Endothelial cell of umbilical vein (primary cell): ENCODE results near the gene XRCC6. TPM values are rescaled to one million over a fixed set of nuclear protein-coding genes. Genes with fewer than 3 reads are reported as not detected.

ENCODE experiments used
- BruUV-seq: library from RNA; stranded (reverse); fragments of 400-500 nt; replicated peaks from 2 replicates; lab custom pipeline; 2021; lab: Mats Ljungman, UMichigan
- CTCF ChIA-PET: fragments of 300-600, 350-600 bp; sonication (Branson Sonifier 250); formaldehyde crosslinking; loops from one replicate; lab custom pipeline; 2021; ENCODE audit warnings: antibody characterized with exemption, inconsistent platforms; lab: Charles Lee
- POLR2A ChIA-PET: fragments of 300-600, 350-600 bp; sonication (Branson Sonifier 250); formaldehyde crosslinking; loops from one replicate; lab custom pipeline; 2021; ENCODE audit warnings: antibody characterized with exemption, inconsistent platforms; lab: Charles Lee
- DNase-seq: peaks from one replicate; pipeline ENCODE4 v3.0.0-alpha.2; 2011; ENCODE audit warnings: low read depth, low spot score
- FAIRE-seq: peaks from 2 replicates; lab custom pipeline; 2011; peaks lifted over from hg19 to GRCh38; lab: Jason Lieb, UNC
- H2AFZ ChIP-seq: 2 replicates; pipeline ENCODE4 v1.6.0; 2012; ENCODE audit warnings: low read depth, low read length, control low read depth, inconsistent platforms
- H3K27ac ChIP-seq: 2 replicates; pipeline ENCODE4 v1.5.1; 2011; ENCODE audit warnings: low read depth, mild to moderate bottlenecking, control low read depth, low read length, moderate library complexity; ENCODE audit not compliant: insufficient read depth
- H3K27me3 ChIP-seq, 2 experiments: 2 replicates each; pipeline versions ENCODE4 v1.6.0 to v1.6.1; 2011; ENCODE audit warnings: low read length in 2 of 2, mixed read lengths in 1 of 2; ENCODE audit not compliant: control insufficient read depth in 2 of 2, insufficient read depth in 2 of 2
- H3K36me3 ChIP-seq, 2 experiments: 2 replicates in 1 of 2; 3 replicates in 1 of 2; pipeline ENCODE4 v1.5.1; 2011; ENCODE audit warnings: low read length in 2 of 2, mild to moderate bottlenecking in 1 of 2, moderate library complexity in 1 of 2; ENCODE audit not compliant: control insufficient read depth in 2 of 2, insufficient read depth in 2 of 2; ENCODE audit errors: extremely low read depth in 1 of 2
- H3K4me1 ChIP-seq: 3 replicates; pipeline ENCODE4 v1.5.1; 2011; ENCODE audit warnings: mild to moderate bottlenecking, low read length; ENCODE audit not compliant: control insufficient read depth, insufficient read depth; ENCODE audit errors: extremely low read depth
- H3K4me2 ChIP-seq: 2 replicates; pipeline ENCODE4 v1.6.1; 2011; ENCODE audit warnings: low read length, control low read depth, mixed read lengths; ENCODE audit not compliant: insufficient read depth
- H3K4me3 ChIP-seq, 3 experiments: fragments of 200-600 bp in 1 of 3; sonication (generic), shearing (Covaris generic) in 1 of 3; replicated peaks in 1 of 3; 2 replicates each; pipeline ENCODE4 v1.5.1; 2011 to 2016; ENCODE audit warnings: control low read depth in 3 of 3, low read length in 3 of 3, mild to moderate bottlenecking in 2 of 3, inconsistent platforms in 1 of 3, low read depth in 1 of 3, moderate library complexity in 1 of 3; ENCODE audit not compliant: insufficient read depth in 1 of 3
- H3K79me2 ChIP-seq: 2 replicates; pipeline ENCODE4 v1.6.0; 2012; ENCODE audit warnings: low read length, inconsistent platforms; ENCODE audit not compliant: control insufficient read depth, insufficient read depth
- H3K9ac ChIP-seq: replicated peaks from 2 replicates; pipeline ENCODE3; 2011; ENCODE audit warnings: low read length, control low read depth; ENCODE audit not compliant: insufficient read depth; ENCODE audit errors: extremely low read depth
- H3K9me1 ChIP-seq: replicated peaks from 3 replicates; pipeline ENCODE4 v1.6.0; 2011; ENCODE audit warnings: mild to moderate bottlenecking, low read length; ENCODE audit not compliant: control insufficient read depth, insufficient read depth; ENCODE audit errors: extremely low read depth
- H3K9me3 ChIP-seq: replicated peaks from 2 replicates; pipeline ENCODE4 v1.5.1; 2012; ENCODE audit warnings: low read length, inconsistent platforms; ENCODE audit not compliant: control insufficient read depth, insufficient read depth
- H4K20me1 ChIP-seq: replicated peaks from 2 replicates; pipeline ENCODE3; 2011; ENCODE audit warnings: mild to moderate bottlenecking, low read length; ENCODE audit not compliant: control insufficient read depth, insufficient read depth; ENCODE audit errors: extremely low read depth
- EZH2 ChIP-seq: IDR thresholded peaks from 2 replicates; pipeline ENCODE4 v1.6.1; 2012; ENCODE audit warnings: borderline replicate concordance, low read depth, mild to moderate bottlenecking, moderate library complexity, low read length, inconsistent platforms; ENCODE audit not compliant: severe bottlenecking
- FOS ChIP-seq: IDR thresholded peaks from 2 replicates; pipeline ENCODE4 v1.6.1; 2011; ENCODE audit warnings: mild to moderate bottlenecking, low read length, moderate library complexity, borderline replicate concordance; ENCODE audit not compliant: insufficient read depth
- GATA2 ChIP-seq: IDR thresholded peaks from 2 replicates; pipeline ENCODE4 v1.7.0; 2011; ENCODE audit warnings: low read depth, mild to moderate bottlenecking, moderate library complexity, mixed read lengths, low read length; ENCODE audit not compliant: insufficient read length, insufficient read depth
- JUN ChIP-seq: IDR thresholded peaks from 2 replicates; pipeline ENCODE4 v1.6.1; 2011; ENCODE audit warnings: borderline replicate concordance, low read depth; ENCODE audit not compliant: insufficient read length, insufficient read depth
- MYC ChIP-seq: IDR thresholded peaks from one replicate; pipeline ENCODE4 v1.6.1; 2011; ENCODE audit warnings: mild to moderate bottlenecking, low read depth, low read length
- POLR2A ChIP-seq: IDR thresholded peaks from 2 replicates; pipeline ENCODE4 v1.6.1; 2012; ENCODE audit warnings: low read depth, mild to moderate bottlenecking, control low read depth, low read length
- POLR2AphosphoS5 ChIP-seq: IDR thresholded peaks from 2 replicates; pipeline ENCODE4 v1.6.1; 2012; ENCODE audit warnings: low read depth, mild to moderate bottlenecking, control low read depth, low read length, moderate library complexity; ENCODE audit not compliant: insufficient read depth
- dilution Hi-C: fragments of 300-500 bp; cut with MboI; formaldehyde crosslinking; loops from one replicate; pipeline ENCODE4 v1.15.0; 2019; ENCODE audit warnings: low sequenced_read_pairs; ENCODE audit not compliant: extremely low pct_ligation_motif_present
- intact Hi-C: fragments of 100-400 bp; cut with micrococcal nuclease; formaldehyde crosslinking; loops from one replicate; pipeline ENCODE4 v1.10.0; 2022
- polyA plus RNA-seq, 4 experiments: library from polyadenylated mRNA; depleted of rRNA in 3 of 4; stranded (reverse) in 3 of 4; unstranded in 1 of 4; fragments of >200 nt; gene quantifications; 2 replicates each; pipeline versions ENCODE4 v1.2.1 to v1.2.3, GENCODE V29; 2011 to 2012; ENCODE audit warnings: missing spikeins in 1 of 4
- total RNA-seq: library from RNA; stranded (reverse); gene quantifications from 2 replicates; pipeline ENCODE4 v1.2.3, GENCODE V29; 2021
- TF ChIP-seq, protein P1 (sequence below): IDR thresholded peaks from 2 replicates; pipeline ENCODE4 v1.6.1; 2011; ENCODE audit not compliant: insufficient read depth, insufficient read length
- TF ChIP-seq, protein P2 (sequence below), 2 donors: IDR thresholded peaks; 1 replicate in 1 of 2; 2 replicates in 1 of 2; pipeline ENCODE4 v1.5.1; 2011; ENCODE audit warnings: low read length in 2 of 2, mild to moderate bottlenecking in 2 of 2, moderate library complexity in 2 of 2, control low read depth in 1 of 2, inconsistent platforms in 1 of 2, low read depth in 1 of 2; ENCODE audit not compliant: insufficient read depth in 1 of 2; ENCODE audit errors: extremely low read depth in 1 of 2

Gene XRCC6
- total and polyA plus RNA-seq, 2 donors (not counting 3 experiments of a cell fraction or from before 2014, with no cell fraction given), result 117 to 309 TPM

DNA sequence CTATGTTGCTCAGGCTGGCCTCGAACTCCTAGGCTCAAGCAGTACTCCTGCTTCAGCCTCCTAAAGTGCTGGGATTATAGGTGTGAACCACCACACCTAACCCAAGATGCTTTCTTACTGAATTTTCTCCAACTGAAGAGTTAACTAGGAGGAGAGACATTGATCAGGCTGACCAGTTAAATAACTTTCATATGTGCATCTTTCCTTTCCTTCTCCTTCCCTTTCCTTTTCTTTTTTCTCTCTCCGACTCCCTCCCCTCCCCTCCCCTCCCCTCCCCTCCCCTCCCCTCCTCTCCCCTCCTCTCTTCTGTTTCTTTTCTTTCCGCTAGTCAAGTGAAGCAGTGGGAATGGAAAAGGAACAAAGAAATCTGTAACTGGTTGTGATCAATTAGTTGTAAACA lies 26.7 kb downstream of the XRCC6 start:
- BruUV-seq, result no TSS peak
- DNase-seq, result no peak
- CTCF ChIA-PET, result no interaction called here
- intact Hi-C loops, result no loop called here
- Histone ChIP-seq H3K9me1 (no peaks in the 10 kb centered on the region), H4K20me1 (no peaks in the 10 kb centered on the region), H3K4me2 (no peak overlapping the region), H3K9me3 (no peaks in the 10 kb centered on the region), H3K79me2 (peaks cover 22% of the 10 kb centered on the region), H3K4me3 (no peak overlapping the region), H3K27me3 (no peaks in the 10 kb centered on the region), H3K9ac (no peak overlapping the region), H3K36me3 (peaks cover 10 to 28% of the 10 kb centered on the region in 2 experiments), H2AFZ (no peak overlapping the region), H3K27ac (no peak overlapping the region), H3K4me1 (peaks cover 7% of the 10 kb centered on the region)
- POLR2A ChIA-PET, result no interaction called here
- TF ChIP-seq, protein P1, sequence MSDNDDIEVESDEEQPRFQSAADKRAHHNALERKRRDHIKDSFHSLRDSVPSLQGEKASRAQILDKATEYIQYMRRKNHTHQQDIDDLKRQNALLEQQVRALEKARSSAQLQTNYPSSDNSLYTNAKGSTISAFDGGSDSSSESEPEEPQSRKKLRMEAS, result no peak
- TF ChIP-seq, protein P2, sequence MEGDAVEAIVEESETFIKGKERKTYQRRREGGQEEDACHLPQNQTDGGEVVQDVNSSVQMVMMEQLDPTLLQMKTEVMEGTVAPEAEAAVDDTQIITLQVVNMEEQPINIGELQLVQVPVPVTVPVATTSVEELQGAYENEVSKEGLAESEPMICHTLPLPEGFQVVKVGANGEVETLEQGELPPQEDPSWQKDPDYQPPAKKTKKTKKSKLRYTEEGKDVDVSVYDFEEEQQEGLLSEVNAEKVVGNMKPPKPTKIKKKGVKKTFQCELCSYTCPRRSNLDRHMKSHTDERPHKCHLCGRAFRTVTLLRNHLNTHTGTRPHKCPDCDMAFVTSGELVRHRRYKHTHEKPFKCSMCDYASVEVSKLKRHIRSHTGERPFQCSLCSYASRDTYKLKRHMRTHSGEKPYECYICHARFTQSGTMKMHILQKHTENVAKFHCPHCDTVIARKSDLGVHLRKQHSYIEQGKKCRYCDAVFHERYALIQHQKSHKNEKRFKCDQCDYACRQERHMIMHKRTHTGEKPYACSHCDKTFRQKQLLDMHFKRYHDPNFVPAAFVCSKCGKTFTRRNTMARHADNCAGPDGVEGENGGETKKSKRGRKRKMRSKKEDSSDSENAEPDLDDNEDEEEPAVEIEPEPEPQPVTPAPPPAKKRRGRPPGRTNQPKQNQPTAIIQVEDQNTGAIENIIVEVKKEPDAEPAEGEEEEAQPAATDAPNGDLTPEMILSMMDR (IDR thresholded peaks at IDR 0.05; ENCODE audit: extremely low read depth in 1 of 2, insufficient read depth in 1 of 2, low read depth in 1 of 2, low read length in 2 of 2), result no peak
- TF ChIP-seq GATA2 (no peak), POLR2AphosphoS5 (no peak), MYC (no peak), FOS (no peak), JUN (no peak), POLR2A (no peak), EZH2 (no peak)
- dilution Hi-C loops, result no loop called here
- FAIRE-seq, result no peak
